Neural crest cell (in vitro differentiated cells): Measurements from ENCODE around the gene TM7SF3. TPM values are rescaled to one million over a fixed set of nuclear protein-coding genes. Genes with fewer than 3 reads are reported as not detected.

Experiments used
- DNase-seq: peaks from one replicate; pipeline ENCODE4 v3.0.0; 2021; ENCODE audit warnings: low read depth, mixed read lengths, low spot score
- H3K27ac Mint-ChIP-seq: one replicate; pipeline ENCODE4 v1.8.0; 2021; ENCODE audit warnings: mild to moderate bottlenecking, mixed read lengths; ENCODE audit not compliant: unreplicated experiment
- H3K27me3 Mint-ChIP-seq: 2 replicates; pipeline ENCODE4 v1.8.0; 2021; ENCODE audit warnings: low read depth, mild to moderate bottlenecking, mixed read lengths
- H3K36me3 Mint-ChIP-seq: 2 replicates; pipeline ENCODE4 v1.8.0; 2021; ENCODE audit warnings: low read depth, mild to moderate bottlenecking, mixed read lengths
- H3K4me1 Mint-ChIP-seq: 2 replicates; pipeline ENCODE4 v1.8.0; 2021; ENCODE audit warnings: mixed read lengths
- H3K4me3 Mint-ChIP-seq: one replicate; pipeline ENCODE4 v1.8.0; 2021; ENCODE audit warnings: mild to moderate bottlenecking, mixed read lengths
- H3K9me3 Mint-ChIP-seq: 2 replicates; pipeline ENCODE4 v1.8.0; 2021; ENCODE audit warnings: mixed read lengths
- CTCF ChIP-seq: fragments of 200-600 bp; sonication (generic); conservative IDR thresholded peaks from 2 replicates; pipeline ENCODE4 v1.5.0; 2021; ENCODE audit warnings: antibody characterized with exemption, mild to moderate bottlenecking
- total RNA-seq: library from RNA; stranded (reverse); gene quantifications from 2 replicates; pipeline ENCODE4 v1.2.1, GENCODE V29; 2021

Gene TM7SF3
- total RNA-seq, 1 donor from 2014 or later: 55.7 TPM

- H3K4me3 Mint-ChIP-seq: no peak overlapping the region
- no peak for TF ChIP-seq CTCF
These were observed 20.6 kb upstream of the TM7SF3 start for GRCh38 chr12:27034607-27035293.

GRCh38 chr12:27032679-27033078 is 18.5 kb upstream of the TM7SF3 start:
- peaks cover 14% of the 10 kb centered on the region for H3K36me3 Mint-ChIP-seq
- no peak overlapping the region for H3K4me3 Mint-ChIP-seq
- DNase-seq: no peak
- H3K4me1 Mint-ChIP-seq: no peaks in the 10 kb centered on the region
- no peaks in the 10 kb centered on the region for H3K9me3 Mint-ChIP-seq
- H3K27ac Mint-ChIP-seq: no peak overlapping the region
- no peak for TF ChIP-seq CTCF
- no peaks in the 10 kb centered on the region for H3K27me3 Mint-ChIP-seq

More at GRCh38 chr12:27034607-27035293, 20.6 kb upstream of the TM7SF3 start:
- Mint-ChIP-seq H3K27ac (no peak overlapping the region), H3K4me1 (no peaks in the 10 kb centered on the region), H3K9me3 (no peaks in the 10 kb centered on the region), H3K27me3 (no peaks in the 10 kb centered on the region), H3K36me3 (peaks cover 18% of the 10 kb centered on the region)
- DNase-seq: no peak

- peaks cover 14% of the 10 kb centered on the region for H3K36me3 Mint-ChIP-seq
- DNase-seq: no peak
- no peak overlapping the region for H3K27ac Mint-ChIP-seq
- H3K27me3 Mint-ChIP-seq: no peaks in the 10 kb centered on the region
- H3K4me1 Mint-ChIP-seq: no peaks in the 10 kb centered on the region
- H3K4me3 Mint-ChIP-seq: no peak overlapping the region
- H3K9me3 Mint-ChIP-seq: no peaks in the 10 kb centered on the region
- no peak for TF ChIP-seq CTCF
These were observed 17.3 kb upstream of the TM7SF3 start for GRCh38 chr12:27031531-27031930.

GRCh38 chr12:27026257-27026656 is 12.1 kb upstream of the TM7SF3 start:
- Mint-ChIP-seq H3K36me3 (peaks cover 5% of the 10 kb centered on the region), H3K27ac (no peak overlapping the region), H3K4me3 (no peak overlapping the region), H3K4me1 (peaks cover 17% of the 10 kb centered on the region), H3K27me3 (peaks cover 3% of the 10 kb centered on the region), H3K9me3 (no peaks in the 10 kb centered on the region)
- TF ChIP-seq CTCF: no peak
- no peak for DNase-seq

GRCh38 chr12:27025116-27025515 is 10.9 kb upstream of the TM7SF3 start:
- no peak overlapping the region for H3K27ac Mint-ChIP-seq
- H3K4me3 Mint-ChIP-seq: no peak overlapping the region
- DNase-seq: no peak
- H3K27me3 Mint-ChIP-seq: peaks cover 10% of the 10 kb centered on the region
- H3K36me3 Mint-ChIP-seq: peaks cover 3% of the 10 kb centered on the region
- H3K4me1 Mint-ChIP-seq: peaks cover 17% of the 10 kb centered on the region
- TF ChIP-seq CTCF: no peak
- H3K9me3 Mint-ChIP-seq: no peaks in the 10 kb centered on the region
